IMR-90 (cell line): ENCODE measurements around the gene METTL17. TPM values are rescaled to one million over a fixed set of nuclear protein-coding genes. Genes with fewer than 3 reads are reported as not detected.

Source experiments
- ATAC-seq: fragments of 200-7000 bp; cut with Tn5 transposase; 2 replicates; pipeline ENCODE4 v1.9.1; 2020; ENCODE audit warnings: low read depth, mild to moderate bottlenecking, moderate library complexity
- BruUV-seq: library from RNA; stranded (reverse); fragments of 400-500 nt; replicated peaks from 2 replicates; lab custom pipeline; 2021; lab: Mats Ljungman, UMichigan
- CTCF ChIA-PET: fragments of 300-600 bp; formaldehyde crosslinking; extraction: SDS; loops from one replicate; lab custom pipeline; 2021; ENCODE audit warnings: antibody characterized with exemption; lab: Yijun Ruan, JAX
- POLR2A ChIA-PET: fragments of 300-600 bp; sonication (Branson Sonifier 250); formaldehyde crosslinking; loops from one replicate; lab custom pipeline; 2022; ENCODE audit warnings: antibody characterized with exemption; ENCODE audit not compliant: unreplicated experiment; lab: Charles Lee
- DNase-seq: peaks from one replicate; pipeline ENCODE4 v3.0.0; 2013
- H2AFZ ChIP-seq: replicated peaks from 2 replicates; pipeline ENCODE3; 2013; ENCODE audit warnings: low read length, mild to moderate bottlenecking; ENCODE audit not compliant: poor library complexity
- H2AK5ac ChIP-seq: 2 replicates; pipeline ENCODE4 v1.6.1; 2013; ENCODE audit warnings: low read depth, low read length, inconsistent platforms
- H2AK9ac ChIP-seq: replicated peaks from 2 replicates; pipeline ENCODE3; 2013; ENCODE audit warnings: mild to moderate bottlenecking, low read depth, low read length, moderate library complexity; ENCODE audit not compliant: poor library complexity
- H2BK120ac ChIP-seq: 2 replicates; pipeline ENCODE4 v1.6.1; 2013; ENCODE audit warnings: low read depth, low read length, inconsistent platforms
- H2BK15ac ChIP-seq: 3 replicates; pipeline ENCODE4 v1.6.1; 2013; ENCODE audit warnings: low read depth, low read length, inconsistent platforms
- H2BK20ac ChIP-seq: 2 replicates; pipeline ENCODE4 v1.6.1; 2013; ENCODE audit warnings: low read depth, mild to moderate bottlenecking, inconsistent platforms, low read length, moderate library complexity
- H2BK5ac ChIP-seq: 2 replicates; pipeline ENCODE4 v1.6.1; 2013; ENCODE audit warnings: mild to moderate bottlenecking, low read depth, low read length, inconsistent platforms; ENCODE audit not compliant: poor library complexity, severe bottlenecking
- H3K14ac ChIP-seq: replicated peaks from 2 replicates; pipeline ENCODE4 v1.6.1; 2013; ENCODE audit warnings: low read depth, low read length, inconsistent platforms
- H3K18ac ChIP-seq: 2 replicates; pipeline ENCODE4 v1.6.1; 2013; ENCODE audit warnings: low read depth, low read length, control low read depth
- H3K23ac ChIP-seq: 2 replicates; pipeline ENCODE4 v1.6.1; 2013; ENCODE audit warnings: low read depth, low read length, inconsistent platforms
- H3K27ac ChIP-seq: 2 replicates; pipeline ENCODE4 v1.5.1; 2013; ENCODE audit warnings: mild to moderate bottlenecking, control low read depth, low read length; ENCODE audit not compliant: insufficient read depth
- H3K27me3 ChIP-seq: 2 replicates; pipeline ENCODE4 v1.6.1; 2013; ENCODE audit warnings: low read length; ENCODE audit not compliant: control insufficient read depth, insufficient read depth
- H3K36me3 ChIP-seq: 2 replicates; pipeline ENCODE4 v1.6.1; 2013; ENCODE audit warnings: low read length, mixed read lengths; ENCODE audit not compliant: control insufficient read depth, insufficient read depth
- H3K4ac ChIP-seq: 2 replicates; pipeline ENCODE4 v1.6.1; 2013; ENCODE audit warnings: low read depth, low read length, inconsistent platforms
- H3K4me1 ChIP-seq: 2 replicates; pipeline ENCODE4 v1.6.1; 2013; ENCODE audit warnings: low read length, mixed read lengths; ENCODE audit not compliant: control insufficient read depth, insufficient read depth
- H3K4me2 ChIP-seq: 2 replicates; pipeline ENCODE4 v1.6.1; 2013; ENCODE audit warnings: low read depth, mild to moderate bottlenecking, control low read depth, low read length, moderate library complexity
- H3K4me3 ChIP-seq: 2 replicates; pipeline ENCODE4 v1.5.1; 2013; ENCODE audit warnings: low read depth, mild to moderate bottlenecking, control low read depth, low read length, moderate library complexity; ENCODE audit not compliant: insufficient read depth
- H3K56ac ChIP-seq: 2 replicates; pipeline ENCODE4 v1.6.1; 2013; ENCODE audit warnings: low read length, inconsistent platforms; ENCODE audit not compliant: insufficient read depth; ENCODE audit errors: extremely low read depth
- H3K79me1 ChIP-seq, 2 experiments: 2 replicates each; pipeline ENCODE4 v1.6.1; 2013; ENCODE audit warnings: low read length in 2 of 2, inconsistent platforms in 1 of 2, low read depth in 1 of 2
- H3K9ac ChIP-seq: 2 replicates; pipeline ENCODE4 v1.6.1; 2013; ENCODE audit warnings: low read depth, low read length, control low read depth
- H3K9me1 ChIP-seq: 2 replicates; pipeline ENCODE4 v1.6.1; 2013; ENCODE audit warnings: low read length, inconsistent platforms; ENCODE audit not compliant: insufficient read depth
- H3K9me3 ChIP-seq: 2 replicates; pipeline ENCODE4 v1.6.1; 2013; ENCODE audit warnings: low read length; ENCODE audit not compliant: control insufficient read depth, insufficient read depth
- H4K20me1 ChIP-seq: 2 replicates; pipeline ENCODE4 v1.6.1; 2013; ENCODE audit warnings: low read length, inconsistent platforms; ENCODE audit not compliant: insufficient read depth
- H4K5ac ChIP-seq: 2 replicates; pipeline ENCODE4 v1.6.1; 2013; ENCODE audit warnings: mild to moderate bottlenecking, low read depth, low read length, control low read depth
- H4K8ac ChIP-seq, 2 experiments: 2 replicates each; pipeline ENCODE4 v1.6.1; 2013; ENCODE audit warnings: low read depth in 2 of 2, low read length in 2 of 2, control low read depth in 1 of 2, inconsistent platforms in 1 of 2
- H4K91ac ChIP-seq: 2 replicates; pipeline ENCODE4 v1.6.1; 2013; ENCODE audit warnings: low read depth, low read length, inconsistent platforms; ENCODE audit not compliant: insufficient read depth
- BHLHE40 ChIP-seq: fragments of 150-350 bp; IDR thresholded peaks from 2 replicates; pipeline ENCODE4 v1.6.1; 2016; ENCODE audit warnings: mild to moderate bottlenecking, low read depth, low read length
- MAFK ChIP-seq: IDR thresholded peaks from 2 replicates; pipeline ENCODE4 v1.6.1; 2012; ENCODE audit warnings: low read depth, low read length, improper control_type of control experiment
- NFE2L2 ChIP-seq: fragments of 150-350 bp; IDR thresholded peaks from 2 replicates; pipeline ENCODE4 v1.6.1; 2016; ENCODE audit warnings: low read depth, mild to moderate bottlenecking, low read length
- WGBS, 2 experiments: methylation state at CpG; one replicate each; pipeline versions ENCODE4 v1.1.5 to v1.1.7; 2013; ENCODE audit warnings: missing lambda C conversion rate in 2 of 2; ENCODE audit not compliant: insufficient read length in 1 of 2; ENCODE audit errors: extremely low coverage in 2 of 2; 5-methylcytosine and 5-hydroxymethylcytosine counted together
- dilution Hi-C: fragments of 300-500 bp; cut with HindIII; formaldehyde crosslinking; loops from one replicate; pipeline ENCODE4 v1.14.3; 2018; ENCODE audit warnings: low sequenced_read_pairs; ENCODE audit not compliant: unreplicated experiment
- in situ Hi-C: fragments of 300-500 bp; cut with MboI; formaldehyde crosslinking; loops from 3 replicates; pipeline ENCODE4 v1.14.3; 2019; ENCODE audit warnings: low sequenced_read_pairs, inconsistent platforms, mixed read lengths
- intact Hi-C: fragments of 100-400 bp; cut with micrococcal nuclease; formaldehyde crosslinking; loops from 2 replicates; pipeline ENCODE4 v1.10.0; 2022
- polyA plus RNA-seq, 3 experiments: library from polyadenylated mRNA; depleted of rRNA; stranded (reverse); fragments of >200 nt; gene quantifications; 2 replicates each; pipeline ENCODE4 v1.2.3, GENCODE V29; 2012; ENCODE audit warnings: low replicate concordance in 1 of 3
- total RNA-seq: library from RNA; depleted of rRNA; stranded (reverse); fragments of >200 nt; gene quantifications from 2 replicates; pipeline ENCODE4 v1.2.3, GENCODE V29; 2012
- TF ChIP-seq, protein P1 (sequence below): conservative IDR thresholded peaks from 2 replicates; pipeline ENCODE4 v1.5.1; 2012; ENCODE audit warnings: mild to moderate bottlenecking, low read depth, low read length, improper control_type of control experiment
- TF ChIP-seq, protein P2 (sequence below): fragments of 150-350 bp; IDR thresholded peaks from 2 replicates; pipeline ENCODE4 v1.6.1; 2016; ENCODE audit warnings: low read depth, mild to moderate bottlenecking, low read length, moderate library complexity, borderline replicate concordance
- TF ChIP-seq, protein P3 (sequence below): fragments of 150-350 bp; IDR thresholded peaks from 2 replicates; pipeline ENCODE4 v1.6.1; 2017; ENCODE audit warnings: mild to moderate bottlenecking, antibody characterized with exemption, low read length, low read depth

METTL17 gene
- total and polyA plus RNA-seq, 2 of the 4 experiments (the other 2 are of a cell fraction) = 32.8 to 69.7 TPM

DNA sequence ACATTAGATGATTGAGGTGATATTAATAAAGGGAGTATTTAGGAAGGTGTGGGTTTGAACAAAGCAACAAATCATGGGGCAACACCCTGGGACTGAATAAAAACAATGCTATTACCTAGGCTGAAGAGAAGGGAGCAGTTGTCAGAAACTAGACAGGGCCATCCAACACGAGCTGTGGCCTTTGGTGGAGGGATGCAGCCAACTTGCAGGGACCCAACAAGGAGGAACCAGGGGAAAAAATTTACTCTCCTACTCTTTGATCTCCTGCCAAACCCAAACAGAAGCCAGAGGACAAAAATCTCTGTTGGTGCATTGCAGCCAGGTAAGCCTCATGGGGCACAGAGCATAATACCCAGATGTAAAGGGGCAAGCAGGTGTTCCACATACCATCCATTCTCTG, 21.4 kb downstream of the METTL17 start:
- BruUV-seq = no TSS peak
- in situ Hi-C loops = no loop called here
- no peak overlapping the region for H3K4me3 ChIP-seq
- H4K8ac ChIP-seq = no peak overlapping the region
- no peak overlapping the region for H2BK15ac ChIP-seq
- no peak for TF ChIP-seq NFE2L2
- TF ChIP-seq, protein P1, sequence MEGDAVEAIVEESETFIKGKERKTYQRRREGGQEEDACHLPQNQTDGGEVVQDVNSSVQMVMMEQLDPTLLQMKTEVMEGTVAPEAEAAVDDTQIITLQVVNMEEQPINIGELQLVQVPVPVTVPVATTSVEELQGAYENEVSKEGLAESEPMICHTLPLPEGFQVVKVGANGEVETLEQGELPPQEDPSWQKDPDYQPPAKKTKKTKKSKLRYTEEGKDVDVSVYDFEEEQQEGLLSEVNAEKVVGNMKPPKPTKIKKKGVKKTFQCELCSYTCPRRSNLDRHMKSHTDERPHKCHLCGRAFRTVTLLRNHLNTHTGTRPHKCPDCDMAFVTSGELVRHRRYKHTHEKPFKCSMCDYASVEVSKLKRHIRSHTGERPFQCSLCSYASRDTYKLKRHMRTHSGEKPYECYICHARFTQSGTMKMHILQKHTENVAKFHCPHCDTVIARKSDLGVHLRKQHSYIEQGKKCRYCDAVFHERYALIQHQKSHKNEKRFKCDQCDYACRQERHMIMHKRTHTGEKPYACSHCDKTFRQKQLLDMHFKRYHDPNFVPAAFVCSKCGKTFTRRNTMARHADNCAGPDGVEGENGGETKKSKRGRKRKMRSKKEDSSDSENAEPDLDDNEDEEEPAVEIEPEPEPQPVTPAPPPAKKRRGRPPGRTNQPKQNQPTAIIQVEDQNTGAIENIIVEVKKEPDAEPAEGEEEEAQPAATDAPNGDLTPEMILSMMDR = no peak
- TF ChIP-seq, protein P2, sequence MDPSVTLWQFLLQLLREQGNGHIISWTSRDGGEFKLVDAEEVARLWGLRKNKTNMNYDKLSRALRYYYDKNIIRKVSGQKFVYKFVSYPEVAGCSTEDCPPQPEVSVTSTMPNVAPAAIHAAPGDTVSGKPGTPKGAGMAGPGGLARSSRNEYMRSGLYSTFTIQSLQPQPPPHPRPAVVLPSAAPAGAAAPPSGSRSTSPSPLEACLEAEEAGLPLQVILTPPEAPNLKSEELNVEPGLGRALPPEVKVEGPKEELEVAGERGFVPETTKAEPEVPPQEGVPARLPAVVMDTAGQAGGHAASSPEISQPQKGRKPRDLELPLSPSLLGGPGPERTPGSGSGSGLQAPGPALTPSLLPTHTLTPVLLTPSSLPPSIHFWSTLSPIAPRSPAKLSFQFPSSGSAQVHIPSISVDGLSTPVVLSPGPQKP = no peak
- no peak for TF ChIP-seq BHLHE40
- TF ChIP-seq, protein P3, sequence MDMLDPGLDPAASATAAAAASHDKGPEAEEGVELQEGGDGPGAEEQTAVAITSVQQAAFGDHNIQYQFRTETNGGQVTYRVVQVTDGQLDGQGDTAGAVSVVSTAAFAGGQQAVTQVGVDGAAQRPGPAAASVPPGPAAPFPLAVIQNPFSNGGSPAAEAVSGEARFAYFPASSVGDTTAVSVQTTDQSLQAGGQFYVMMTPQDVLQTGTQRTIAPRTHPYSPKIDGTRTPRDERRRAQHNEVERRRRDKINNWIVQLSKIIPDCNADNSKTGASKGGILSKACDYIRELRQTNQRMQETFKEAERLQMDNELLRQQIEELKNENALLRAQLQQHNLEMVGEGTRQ = no peak
- TF ChIP-seq MAFK = no peak
- WGBS, 2 experiments = no CpG with 5 or more reads among the region's 1 CpG
- H4K5ac ChIP-seq = no peak overlapping the region
- no peak overlapping the region for H3K9ac ChIP-seq
- H4K20me1 ChIP-seq = no peaks in the 10 kb centered on the region
- no peak overlapping the region for H2BK20ac ChIP-seq
- H2AK5ac ChIP-seq = no peak overlapping the region
- intact Hi-C loops = no loop called here
- H4K91ac ChIP-seq = no peak overlapping the region
- ATAC-seq (no peak), DNase-seq (no peak)
- peaks cover 19% of the 10 kb centered on the region for H3K27me3 ChIP-seq
- POLR2A ChIA-PET = no interaction called here
- no peaks in the 10 kb centered on the region for H3K36me3 ChIP-seq
- H3K14ac ChIP-seq = no peak overlapping the region
- no peaks in the 10 kb centered on the region for H3K4me1 ChIP-seq
- H2BK5ac ChIP-seq = no peak overlapping the region
- H2AFZ ChIP-seq = no peak overlapping the region
- H3K9me3 ChIP-seq = no peaks in the 10 kb centered on the region
- CTCF ChIA-PET = interaction anchor here (0.6 to 2.3 kb wide), 3 partner anchors 40 to 92 kb away, joined by 3 to 7 read pairs (median 3); no protein-coding TSS in a partner anchor
- no peak overlapping the region for H2BK120ac ChIP-seq
- H3K27ac ChIP-seq = no peak overlapping the region
- no peaks in the 10 kb centered on the region for H3K9me1 ChIP-seq
- no peak overlapping the region for H2AK9ac ChIP-seq
- dilution Hi-C loops = no loop called here
- H3K23ac ChIP-seq = no peak overlapping the region
- no peak overlapping the region for H3K56ac ChIP-seq
- H3K79me1 ChIP-seq = no peaks in the 10 kb centered on the region
- no peak overlapping the region for H3K4me2 ChIP-seq
- H3K4ac ChIP-seq = no peak overlapping the region
- no peak overlapping the region for H3K18ac ChIP-seq
